OCI-M1 (cell line): Measurements from ENCODE around the gene ERGIC1.
A peak's percentile ranks its signal among the peaks of the same experiment; 100 is the strongest.
"Not testable (repeated sequence)": the region's sequence is repeated elsewhere in the genome, so short reads cannot be mapped to it uniquely, and the experiment has no call there.

ENCODE experiments used
- DNase-seq: peaks from one replicate; lab custom pipeline; 2025; lab: John Stamatoyannopoulos, UW

The ERGIC1 gene, protein sequence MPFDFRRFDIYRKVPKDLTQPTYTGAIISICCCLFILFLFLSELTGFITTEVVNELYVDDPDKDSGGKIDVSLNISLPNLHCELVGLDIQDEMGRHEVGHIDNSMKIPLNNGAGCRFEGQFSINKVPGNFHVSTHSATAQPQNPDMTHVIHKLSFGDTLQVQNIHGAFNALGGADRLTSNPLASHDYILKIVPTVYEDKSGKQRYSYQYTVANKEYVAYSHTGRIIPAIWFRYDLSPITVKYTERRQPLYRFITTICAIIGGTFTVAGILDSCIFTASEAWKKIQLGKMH

DNA sequence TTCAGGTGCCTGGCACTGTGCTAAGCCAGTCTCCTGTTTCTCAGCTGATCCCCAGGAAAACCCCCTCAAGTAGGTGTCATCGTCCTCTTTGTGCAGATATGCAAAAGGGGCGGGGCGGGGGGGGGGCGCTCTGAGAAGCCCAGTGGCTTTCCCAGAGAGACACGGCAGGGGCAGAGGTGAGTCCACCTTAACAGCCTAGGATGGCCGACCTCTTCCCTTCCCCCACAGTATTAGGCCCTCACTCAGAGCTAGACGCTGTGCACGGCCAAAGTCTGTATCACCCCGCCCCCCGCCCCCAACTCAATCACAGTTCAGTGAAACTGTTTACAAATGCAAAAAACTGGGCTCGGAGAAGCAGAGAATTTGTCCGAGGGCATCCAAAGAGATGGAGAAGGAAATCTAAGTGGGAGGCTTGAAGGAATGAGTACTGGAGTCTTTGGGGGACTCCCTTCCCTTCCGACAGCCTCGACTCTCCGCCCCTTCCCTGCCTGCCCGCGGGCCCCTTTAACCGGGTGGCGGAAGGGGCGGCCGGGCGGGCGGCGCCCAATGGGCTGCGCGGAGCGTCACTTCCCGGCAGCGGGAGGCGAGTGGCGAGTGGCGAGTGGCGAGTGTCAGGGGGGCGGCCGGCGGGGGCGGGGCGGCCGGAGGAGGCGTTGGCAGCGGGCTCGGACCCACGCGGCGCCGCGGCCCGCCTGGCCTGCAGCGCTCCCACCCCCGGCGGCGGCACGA is at the start of gene ERGIC1:
ERGIC1 (plus strand) TSS at position 566 of the 729 bp plus-strand sequence; CDS start at position 729, 163 bp downstream.
- peak; percentile 86 for DNase-seq

DNA sequence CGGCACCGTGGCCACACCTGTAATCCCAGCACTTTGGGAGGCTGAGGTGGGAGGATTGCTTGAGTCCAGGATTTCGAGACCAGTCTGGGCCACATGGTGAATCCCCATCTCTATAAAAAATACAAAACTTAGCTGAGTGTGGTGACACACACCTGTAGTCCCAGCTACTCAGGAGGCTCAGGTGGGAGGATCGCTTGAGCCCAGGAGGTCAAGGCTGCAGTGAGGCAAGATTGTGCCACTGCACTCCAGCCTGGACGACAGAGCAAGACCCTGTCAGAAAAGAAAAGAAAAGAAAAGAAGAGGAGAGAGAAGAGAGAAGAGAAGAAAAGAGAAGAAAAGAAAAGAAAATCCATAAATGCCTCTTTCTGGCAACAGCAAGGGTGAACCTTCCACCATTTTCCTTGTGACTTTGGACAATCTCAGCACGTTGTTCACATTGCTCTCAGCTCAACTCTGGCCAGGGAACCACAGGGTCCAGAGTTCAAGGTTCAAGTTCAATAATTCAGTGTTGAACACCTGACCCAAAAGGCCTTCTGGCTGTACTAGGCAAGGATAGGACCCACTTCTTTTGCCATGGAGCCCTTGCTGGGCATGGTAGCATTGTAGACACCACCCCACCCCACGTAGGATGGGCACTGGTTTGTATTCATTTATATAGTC is 48.5 kb upstream of the ERGIC1 start:
- DNase-seq: no peak

DNA sequence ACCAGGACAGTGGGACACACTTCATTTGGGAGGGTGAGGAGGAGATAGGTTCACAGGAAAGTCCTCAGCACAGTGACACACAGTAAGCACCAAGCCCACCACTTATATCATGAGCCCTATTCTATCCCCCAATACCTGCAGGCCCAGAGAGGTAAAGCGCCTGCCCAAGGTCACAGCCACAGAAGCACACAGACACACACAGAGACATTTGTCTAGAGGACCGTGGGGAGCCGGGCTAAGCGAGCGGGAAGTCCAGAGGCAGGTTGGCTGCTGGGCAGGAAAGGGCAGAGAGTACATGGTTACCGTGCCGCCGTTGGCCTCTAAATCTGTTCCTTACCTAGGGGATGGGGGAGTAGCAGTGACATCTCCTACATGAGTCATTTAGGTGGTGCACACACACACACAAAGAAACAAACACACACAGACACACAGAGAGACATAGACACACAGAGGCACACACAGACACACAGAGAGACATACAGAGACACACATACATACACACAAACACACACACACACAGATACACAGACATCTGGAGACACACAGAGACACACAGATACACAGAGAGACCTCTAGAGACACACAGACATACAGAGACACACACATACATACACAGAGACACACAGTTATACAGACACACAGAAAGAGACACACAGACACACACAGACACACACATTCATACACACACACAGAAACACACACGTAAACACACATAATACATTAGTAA is 47.2 kb upstream of the ERGIC1 start:
- DNase-seq: no peak

DNA sequence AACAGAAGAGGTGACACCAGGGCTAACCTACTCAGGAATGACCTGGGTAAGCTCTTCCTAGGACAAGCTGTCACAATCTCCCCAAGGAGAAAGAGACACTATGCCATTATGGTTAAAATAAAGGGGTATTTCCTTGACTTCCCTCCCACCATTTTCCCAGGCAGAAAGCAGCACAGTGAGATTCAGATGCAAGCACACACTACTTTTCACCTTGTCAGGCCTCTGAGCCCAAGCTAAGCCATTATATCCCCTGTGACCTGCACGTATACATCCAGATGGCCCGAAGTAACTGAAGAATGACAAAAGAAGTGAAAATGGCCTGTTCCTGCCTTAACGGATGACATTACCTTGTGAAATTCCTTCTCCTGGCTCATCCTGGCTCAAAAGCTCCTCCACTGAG is 46.5 kb upstream of the ERGIC1 start:
- DNase-seq: not testable (repeated sequence)

DNA sequence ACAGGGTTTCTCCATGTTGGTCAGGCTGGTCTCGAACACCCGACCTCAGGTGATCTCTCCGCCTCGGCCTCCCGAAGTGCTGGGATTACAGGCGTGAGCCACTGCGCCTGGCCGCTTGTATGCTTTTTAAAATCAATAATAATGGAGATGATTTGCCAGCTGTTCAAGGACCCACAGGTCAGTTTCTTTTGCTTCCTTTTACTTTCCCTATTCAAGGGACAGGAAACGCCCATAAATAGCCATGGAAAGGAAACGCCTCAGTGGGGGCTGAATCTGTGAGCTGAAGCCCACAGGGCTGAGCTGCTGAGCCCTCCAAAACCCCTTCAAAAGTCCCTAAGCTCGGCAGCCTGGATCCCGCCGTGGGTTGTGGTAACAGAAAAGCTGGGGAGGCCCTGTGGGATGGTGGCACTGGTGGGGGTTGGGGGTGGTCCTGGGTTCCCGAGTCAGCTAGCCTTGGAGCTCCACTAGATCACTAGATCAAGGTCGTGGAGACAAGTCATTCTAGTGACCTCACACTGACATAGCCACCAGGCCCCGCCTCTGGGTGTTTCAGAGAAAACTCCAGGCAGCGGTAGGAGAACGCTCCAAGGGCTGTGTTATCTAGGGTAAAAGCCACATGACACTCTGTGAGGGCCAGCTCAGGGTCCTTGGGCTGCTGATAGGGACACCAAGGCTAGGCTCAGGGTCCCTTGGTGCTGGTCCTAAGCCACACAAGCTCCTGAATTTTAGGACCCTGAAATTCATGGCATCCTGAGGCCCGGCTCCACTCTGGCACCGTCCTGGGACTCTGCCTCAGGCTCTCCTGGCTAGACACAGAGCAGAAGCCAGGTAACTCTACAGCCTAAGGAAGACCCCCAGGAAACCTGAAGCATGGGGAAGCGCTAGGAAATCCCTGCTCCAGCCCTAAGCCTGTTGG is 45.0 kb upstream of the ERGIC1 start:
- peak; percentile 97 for DNase-seq

DNA sequence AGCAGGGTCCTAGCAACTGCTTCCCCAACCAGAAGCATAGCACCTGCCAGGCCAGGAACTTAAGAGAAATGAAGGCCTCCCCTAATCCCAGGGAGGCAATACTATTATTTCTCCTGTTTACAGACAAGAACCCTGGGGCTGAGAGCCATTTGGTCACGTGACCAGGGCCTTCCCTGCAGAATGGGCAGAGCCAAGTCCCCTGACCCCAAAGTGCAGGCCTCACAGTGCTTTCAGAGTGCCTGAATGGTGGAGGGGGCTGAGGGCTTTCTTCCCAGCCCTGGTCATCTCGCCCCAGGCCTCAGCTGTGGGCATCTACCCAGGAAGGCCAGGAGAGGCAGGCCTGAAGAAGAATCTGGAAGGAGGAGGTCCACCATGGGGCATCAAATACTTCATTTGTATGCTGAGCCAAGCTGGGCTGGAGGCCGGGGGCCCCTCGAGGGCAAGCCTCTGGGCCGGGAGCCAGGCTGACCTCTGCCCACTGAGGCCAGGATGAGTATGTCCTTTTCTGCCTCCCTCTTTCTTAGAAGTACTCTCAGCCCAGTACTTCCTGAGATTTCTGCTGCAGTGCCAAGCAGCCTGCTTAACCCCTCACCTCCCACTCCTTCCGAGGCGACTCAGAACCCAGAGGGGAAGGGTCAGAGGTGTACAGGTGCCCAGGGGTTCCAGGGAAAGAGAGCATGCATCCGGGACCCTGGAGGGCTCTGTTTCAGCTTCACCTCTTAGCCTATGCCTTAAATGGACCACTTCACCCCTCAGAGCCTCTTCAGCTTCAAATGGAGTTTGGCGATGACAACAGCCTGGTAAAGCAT is 44.2 kb upstream of the ERGIC1 start:
- DNase-seq: peak; percentile 71

DNA sequence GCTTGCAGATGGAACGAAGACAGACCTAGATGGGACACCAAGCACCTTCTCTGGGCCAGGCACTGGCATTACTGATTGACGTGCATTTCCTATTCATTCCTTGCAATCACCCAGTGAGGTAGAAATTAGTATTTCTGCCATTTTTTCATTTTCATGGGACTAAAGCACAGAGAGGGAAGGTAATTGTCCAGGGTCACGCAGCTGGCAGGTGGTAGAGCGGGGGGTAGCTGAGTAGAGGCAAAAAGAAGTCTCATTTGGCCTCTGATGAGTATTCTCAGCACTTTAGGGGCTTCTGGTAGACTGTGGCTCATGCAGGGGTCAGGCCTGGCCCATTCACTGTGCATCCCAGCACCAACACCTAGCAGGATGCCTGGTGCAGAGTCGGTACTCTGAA is 43.6 kb upstream of the ERGIC1 start:
- no peak for DNase-seq

DNA sequence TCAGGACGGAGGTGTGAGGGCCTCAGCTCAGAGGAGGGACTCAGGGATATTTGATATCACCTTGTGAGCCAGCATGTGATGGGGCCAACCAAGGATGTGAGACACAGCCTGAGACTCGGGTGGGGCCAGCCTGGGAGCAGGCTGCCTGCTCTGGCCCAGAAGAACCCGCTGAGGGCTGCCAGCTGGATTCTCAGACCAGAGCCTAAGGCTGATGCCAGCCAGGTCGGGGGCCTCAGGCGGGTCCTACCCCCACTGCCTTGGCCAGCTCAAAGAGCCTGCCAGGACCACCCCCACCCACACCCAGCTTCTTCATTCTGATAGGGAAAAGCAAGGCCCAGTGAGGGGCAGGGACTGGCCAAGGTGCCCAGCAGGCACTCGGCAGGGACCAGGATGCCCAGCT is 42.8 kb upstream of the ERGIC1 start:
- DNase-seq: no peak

DNA sequence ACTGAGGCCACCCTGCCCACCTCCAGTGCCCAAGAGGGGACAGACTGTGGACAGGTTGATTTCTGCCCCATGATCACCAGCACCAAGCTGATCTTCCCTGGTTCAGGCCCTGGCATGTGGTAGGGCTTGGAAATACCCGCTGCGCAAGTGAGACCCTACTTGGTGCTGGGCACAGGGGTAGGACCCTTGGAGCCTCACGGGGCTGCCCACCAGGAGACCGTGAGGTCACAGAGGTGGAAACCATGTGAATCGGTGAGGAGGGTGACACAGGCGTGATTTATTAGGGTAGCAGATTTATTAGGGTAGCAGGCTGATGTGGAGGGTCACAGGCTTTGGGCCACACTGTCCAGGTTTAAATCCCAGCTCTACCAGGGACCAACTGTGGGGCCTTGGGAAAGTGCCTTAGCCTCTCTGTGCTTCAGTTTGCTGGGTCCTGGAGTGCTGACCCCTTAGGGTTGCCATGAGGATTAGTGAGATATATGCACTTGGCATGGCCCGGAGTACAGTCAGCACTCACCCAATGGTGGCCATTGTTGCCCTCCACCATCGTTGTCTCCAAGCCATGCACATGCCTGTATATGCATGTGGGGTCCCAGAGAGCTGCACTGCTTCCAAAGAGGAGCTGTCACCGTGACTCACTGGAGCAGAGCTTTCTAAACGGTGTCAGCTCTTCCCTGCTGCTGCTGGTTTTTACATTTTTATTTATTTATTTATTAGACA is 42.2 kb upstream of the ERGIC1 start:
- no peak for DNase-seq

DNA sequence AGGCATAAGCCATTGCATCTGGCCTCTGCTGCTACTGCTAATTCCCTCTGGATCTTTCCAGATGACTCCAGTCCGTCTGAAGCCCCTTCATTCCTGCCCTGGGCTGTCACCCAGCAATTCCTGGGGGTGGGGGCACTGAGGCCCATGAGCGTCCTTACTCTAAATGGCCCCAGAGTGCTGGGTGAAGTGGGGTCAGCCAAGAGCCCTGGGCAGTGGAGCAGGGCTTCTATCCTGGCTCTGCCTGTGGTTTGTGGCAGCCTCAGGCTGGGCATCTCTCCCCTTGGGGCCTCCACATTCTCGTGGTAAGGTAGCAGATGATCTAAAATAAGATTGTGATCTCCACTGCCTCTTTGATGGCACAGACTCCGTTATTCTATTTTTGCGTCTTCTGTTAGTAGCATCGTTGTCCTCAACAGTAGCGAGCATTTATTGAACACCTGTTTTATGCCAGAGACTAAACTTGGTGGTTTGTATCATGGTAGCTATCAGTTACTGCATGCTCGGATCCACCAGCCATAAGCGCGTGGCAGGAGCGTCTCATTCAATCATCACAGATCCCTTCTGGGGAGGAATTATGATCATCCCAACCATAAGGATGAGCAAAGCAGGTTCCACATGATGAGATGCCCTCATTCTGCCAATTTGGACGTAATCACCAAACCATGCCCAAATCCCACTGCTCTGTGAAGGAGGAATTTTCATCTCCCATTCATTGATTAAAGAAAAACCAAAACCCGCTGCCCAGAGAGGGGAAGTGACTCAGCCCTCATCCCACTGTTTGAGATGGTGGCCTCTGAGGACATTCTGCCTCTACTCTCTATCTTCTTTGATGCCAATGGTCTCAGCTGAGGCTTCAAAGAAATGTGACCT is 41.1 kb upstream of the ERGIC1 start:
- DNase-seq: no peak

DNA sequence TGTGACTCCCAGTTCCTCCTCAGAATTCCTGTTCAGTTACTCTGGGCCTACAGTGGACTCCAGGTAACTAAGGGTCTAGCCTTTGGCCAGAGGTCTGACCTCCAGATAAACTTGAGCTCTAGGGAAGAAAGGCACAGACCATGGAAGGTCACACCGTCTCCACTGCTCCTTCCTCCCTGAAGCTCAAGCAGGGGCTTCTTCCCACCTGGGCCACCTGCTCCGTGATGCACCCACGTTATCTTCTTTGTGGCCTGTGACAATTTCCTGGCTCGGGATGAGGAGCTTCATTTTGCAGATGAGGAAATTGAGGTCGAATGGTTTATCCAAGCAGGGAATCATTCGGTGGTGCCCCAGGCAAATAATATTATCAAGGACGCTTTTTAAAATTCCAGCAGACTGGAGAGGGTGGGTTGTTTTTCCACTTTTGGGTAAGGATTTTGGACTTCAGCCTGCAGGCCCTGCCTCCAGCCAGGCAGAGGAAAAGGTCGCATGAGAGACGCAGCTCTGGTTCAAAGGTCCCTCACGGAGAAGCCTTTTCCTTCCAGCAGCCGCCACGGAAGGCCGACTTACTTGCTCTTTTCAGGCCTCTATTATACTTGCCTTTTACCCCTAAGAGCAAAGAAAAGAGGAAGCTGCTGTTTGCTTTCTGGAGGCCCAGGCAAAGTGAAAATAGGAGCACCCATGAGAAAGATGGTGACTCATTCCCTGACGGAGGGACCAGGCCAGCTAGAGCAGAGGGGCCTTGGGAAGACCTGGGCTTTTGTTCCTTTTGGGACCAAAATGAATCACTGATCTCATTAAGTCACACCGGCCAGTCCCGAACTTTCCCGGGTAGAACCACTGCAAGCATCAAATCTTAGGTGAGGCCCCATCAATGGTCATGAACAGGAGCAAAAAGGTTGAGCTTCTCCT is 40.2 kb upstream of the ERGIC1 start:
- DNase-seq: peak; percentile 80

DNA sequence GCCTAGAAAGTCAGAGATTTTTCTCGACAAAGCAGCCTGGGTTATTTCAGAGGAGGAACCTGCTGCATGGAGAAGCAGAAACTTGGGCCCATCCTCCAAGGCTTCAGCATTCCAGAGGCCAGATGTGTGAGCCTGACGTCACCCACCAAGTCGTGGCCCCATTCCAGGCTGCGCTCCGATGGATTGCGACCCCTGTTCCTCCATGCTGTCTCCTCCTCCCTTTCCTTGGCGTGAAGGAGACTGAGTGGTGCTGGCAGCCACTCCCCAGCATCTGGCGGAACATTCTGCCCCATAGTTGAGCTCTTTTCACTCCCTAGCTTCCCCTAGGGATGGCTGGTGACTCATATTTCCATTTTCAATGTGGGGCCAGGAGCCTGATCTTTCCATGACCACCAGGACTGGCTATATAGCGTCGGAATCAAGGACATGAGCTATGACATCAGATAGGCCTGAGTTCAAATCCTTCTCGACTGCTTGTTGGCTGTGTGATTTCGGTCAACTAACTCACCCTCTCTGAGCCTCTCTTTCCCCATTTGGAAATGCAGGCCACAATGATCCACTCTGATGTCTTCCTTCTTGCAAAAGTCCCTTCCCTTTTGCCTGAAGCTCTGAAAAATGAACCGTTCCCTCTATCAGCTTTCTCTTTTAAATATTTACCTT is 38.6 kb upstream of the ERGIC1 start:
- no peak for DNase-seq

DNA sequence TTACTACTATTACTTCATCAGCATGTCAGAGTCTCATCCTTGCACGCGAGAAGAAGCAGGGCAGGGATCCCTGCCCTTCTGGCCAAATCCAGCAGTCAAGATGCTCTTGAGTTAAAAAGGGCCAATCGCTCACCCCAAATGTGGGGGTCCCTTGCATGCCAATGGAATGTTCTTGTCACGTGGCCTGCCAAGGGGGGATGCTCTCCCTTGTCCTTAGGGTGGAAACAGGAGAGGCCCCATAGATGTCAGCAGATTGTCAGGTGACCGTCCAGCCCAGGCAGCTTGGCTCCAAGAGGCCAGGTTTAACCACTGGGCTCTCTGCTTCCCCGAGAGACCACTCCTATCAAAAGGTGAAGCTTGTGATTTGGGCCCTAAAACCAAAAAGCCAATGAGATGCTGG is 37.7 kb upstream of the ERGIC1 start:
- DNase-seq: no peak

DNA sequence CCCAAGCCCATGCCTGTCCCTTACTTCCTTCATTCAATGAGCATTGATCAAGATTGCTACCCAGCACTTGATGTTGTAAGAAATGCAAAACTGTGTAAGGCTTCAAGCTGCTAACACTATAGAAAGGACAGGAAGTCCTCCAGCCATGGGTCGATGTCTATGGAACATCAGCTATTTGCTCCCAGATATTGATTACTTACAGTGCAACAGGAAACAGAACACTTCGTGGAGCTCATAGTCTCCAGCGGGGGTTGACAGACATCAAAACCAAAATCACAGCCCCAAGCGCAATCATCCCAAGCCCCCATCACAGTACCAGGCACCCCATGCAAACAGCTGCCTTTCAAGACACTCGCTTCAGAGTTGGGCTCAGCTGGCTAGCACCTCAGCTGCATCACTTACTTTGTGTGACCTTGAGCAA is 36.3 kb upstream of the ERGIC1 start:
- no peak for DNase-seq

DNA sequence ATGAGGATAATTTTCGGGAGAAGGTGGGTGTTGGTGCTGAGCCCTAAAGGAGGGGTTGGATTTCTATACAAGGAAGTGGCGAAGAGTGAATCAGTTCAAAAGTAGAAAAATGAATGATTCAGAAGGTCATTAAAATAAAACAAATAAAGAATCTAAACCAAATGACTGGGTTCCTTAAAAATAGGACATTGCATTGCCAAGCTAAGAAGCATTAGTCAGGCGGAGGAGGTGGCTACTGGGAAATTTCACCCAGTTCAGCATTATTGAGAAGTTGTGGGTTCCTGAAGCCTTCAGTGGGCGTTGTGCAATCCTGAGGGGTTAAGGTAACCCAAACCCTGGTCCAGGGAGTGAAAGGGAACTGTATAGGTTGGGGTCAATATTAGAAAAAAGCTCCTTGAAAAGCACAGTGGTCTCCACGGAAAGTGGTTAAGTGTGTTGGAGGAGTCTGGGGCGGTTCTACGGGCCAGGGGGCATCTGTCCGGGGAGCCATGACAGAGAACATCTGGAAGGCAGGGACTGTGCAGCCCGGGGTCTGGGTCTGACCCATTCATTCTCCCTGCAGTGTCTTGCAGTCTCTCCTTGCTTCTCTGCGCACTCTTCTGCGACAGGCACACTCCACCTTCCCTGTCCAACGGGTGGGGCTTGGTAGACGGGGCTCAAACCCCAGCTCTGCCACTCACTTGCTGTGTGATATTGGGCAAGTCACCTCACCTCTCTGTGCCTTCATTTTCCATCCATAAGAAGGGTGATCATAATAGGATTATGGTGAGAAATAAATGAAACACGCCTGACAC is 35.4 kb upstream of the ERGIC1 start:
- DNase-seq: peak; percentile 76

DNA sequence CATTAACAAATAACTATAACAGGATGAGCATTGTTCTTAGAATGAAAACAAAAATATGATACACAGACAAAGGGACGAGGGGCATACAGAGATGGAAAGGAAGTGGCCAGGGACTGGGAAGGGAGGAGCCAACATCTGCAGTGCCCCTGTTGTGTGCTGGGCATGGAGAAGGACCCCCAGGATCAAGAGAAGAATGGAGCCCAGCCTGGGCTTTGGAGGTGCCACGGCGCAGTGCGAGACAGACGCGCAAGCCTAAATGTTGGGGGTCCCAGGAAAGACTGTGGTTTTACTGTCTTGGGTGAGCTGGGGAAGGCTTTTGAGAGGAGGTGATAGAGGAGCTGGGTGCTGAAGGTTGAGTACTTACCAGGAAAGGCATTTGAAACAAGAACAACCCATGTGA is 34.6 kb upstream of the ERGIC1 start:
- no peak for DNase-seq
